Stimulated activated CD4-positive, alpha-beta T cell treated with anti-CD3 and anti-CD28 coated beads, Interleukin-4, amount 100 ng/mL, for 24 hours (primary cell): ENCODE data around the gene TRAK1.

Experiments used
- DNase-seq: peaks from one replicate; pipeline ENCODE4 v3.0.0-alpha.2; 2020

TRAK1 gene

DNA sequence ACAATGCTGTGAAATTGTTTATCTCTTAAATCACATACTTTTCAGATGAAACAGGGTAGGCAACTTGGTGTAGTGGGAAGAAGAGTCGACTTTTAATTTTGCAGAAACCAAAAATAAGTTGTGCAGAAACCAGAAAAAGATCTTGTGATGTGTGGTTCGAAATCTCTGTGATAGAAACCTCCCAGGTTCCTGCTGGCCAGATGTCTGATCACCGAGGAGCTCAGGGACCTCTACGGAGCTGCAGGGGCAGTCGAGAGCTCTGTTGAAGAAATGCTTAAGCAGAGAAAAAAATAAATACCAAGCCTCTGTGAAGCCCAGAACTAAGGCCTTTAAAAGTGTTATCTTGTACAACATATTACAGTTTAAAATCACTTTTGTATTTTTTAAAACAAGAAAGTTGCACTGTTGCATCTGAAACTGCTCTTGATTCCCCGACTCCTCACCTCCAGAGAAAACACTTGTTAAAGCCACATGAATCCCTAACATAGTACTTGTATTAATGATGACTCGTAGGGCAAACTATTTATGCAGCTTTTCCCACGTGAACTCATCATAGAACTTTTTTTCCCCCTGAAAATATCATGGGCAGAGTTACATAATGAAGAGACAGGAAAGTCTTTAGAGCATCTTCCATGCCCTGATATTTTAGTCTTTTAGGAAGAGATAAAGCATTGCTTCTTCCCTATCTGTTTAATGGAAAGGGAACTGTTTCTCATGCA is 123.6 kb downstream of the TRAK1 start:
- no peak for DNase-seq

DNA sequence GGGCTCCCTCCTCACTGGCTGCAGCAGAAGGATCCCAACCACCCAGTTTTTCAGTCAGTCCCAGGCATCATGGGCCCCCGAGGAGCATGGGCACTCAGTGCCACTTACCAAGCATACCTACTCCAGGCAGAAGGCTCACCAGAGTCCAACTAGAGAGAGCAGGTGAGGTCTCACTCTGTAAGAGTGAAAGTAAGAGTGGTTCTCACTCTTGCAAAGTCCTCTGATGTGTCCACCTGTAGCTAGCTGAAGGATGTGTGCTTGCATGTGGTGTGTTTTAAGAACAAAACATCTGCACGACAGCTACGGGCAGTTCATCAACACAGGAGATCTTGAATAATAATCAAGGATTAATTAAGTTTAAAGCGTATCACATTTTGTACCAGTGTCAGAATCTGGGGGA is 125.1 kb downstream of the TRAK1 start:
- DNase-seq = no peak

DNA sequence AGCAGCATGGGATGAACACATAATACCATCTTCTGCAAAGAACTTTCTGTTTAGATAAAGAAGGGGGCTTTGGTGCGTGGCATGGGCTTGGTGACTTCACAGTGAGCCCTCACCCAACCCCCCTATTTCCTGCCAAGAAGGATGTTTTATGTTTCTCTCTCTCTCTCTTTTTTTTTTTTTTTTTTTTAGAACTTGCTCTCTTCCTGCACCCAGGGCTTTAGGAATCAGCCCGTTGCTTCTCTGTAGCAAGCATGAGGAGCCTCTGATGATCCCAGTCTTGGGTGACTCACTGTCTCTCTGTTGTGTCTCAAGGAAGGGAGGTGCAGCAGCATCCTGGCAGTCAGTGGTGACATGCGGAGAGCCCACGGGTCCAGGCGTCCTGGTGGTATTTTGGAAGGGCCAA is 125.8 kb downstream of the TRAK1 start:
- no peak for DNase-seq

DNA sequence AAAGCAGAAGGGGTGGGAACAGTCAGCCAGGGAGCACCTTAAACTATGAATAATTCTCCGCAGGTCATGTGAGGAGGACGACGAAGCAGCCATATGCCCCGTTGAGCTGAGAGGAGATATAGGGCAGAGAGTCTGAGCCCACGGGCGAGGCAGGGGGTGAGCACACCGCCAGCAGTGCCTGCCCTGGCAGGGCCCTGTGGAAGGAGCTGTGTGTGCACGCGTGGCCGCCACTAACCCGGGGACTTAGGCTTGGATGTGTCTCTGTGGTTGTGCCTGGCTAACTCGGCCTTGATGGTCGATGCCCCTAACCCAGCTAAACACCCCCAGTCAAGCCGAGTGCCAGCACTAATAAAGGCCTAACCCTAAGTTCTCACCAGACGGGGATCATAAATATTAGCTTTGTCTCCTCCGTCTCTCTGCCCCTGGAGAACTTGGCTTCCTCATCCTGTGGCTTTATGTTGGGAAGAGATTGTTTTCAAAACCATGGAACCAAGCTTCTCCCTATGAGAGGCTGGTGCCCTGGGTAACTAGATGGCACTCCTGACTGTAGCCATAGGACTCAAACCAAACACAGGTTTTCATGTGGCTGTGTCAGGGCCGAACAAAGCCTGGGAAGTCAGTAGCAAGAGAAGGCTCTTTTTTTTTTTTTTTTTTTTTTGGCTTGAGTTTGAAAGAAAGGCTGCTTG is 129.4 kb downstream of the TRAK1 start:
- no peak for DNase-seq

DNA sequence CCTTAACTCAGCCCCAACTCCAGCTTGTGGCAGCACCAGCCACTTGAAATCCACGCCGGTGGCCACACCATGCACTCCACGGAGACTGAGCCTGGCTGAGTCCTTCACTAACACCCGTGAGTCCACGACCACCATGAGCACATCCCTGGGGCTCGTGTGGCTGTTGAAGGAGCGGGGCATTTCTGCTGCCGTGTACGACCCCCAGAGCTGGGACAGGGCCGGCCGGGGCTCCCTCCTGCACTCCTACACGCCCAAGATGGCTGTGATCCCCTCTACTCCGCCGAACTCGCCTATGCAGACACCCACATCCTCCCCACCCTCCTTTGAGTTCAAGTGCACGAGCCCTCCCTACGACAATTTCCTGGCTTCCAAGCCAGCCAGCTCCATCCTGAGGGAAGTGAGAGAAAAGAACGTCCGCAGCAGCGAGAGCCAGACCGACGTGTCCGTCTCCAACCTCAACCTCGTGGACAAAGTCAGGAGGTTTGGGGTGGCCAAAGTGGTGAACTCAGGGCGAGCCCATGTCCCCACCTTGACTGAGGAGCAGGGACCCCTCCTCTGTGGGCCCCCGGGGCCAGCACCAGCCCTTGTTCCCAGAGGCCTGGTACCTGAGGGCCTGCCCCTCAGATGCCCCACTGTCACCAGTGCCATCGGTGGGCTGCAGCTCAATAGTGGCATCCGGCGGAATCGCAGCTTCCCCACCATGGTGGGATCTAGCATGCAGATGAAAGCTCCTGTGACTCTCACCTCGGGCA is 132.0 kb downstream of the TRAK1 start:
- DNase-seq = no peak

DNA sequence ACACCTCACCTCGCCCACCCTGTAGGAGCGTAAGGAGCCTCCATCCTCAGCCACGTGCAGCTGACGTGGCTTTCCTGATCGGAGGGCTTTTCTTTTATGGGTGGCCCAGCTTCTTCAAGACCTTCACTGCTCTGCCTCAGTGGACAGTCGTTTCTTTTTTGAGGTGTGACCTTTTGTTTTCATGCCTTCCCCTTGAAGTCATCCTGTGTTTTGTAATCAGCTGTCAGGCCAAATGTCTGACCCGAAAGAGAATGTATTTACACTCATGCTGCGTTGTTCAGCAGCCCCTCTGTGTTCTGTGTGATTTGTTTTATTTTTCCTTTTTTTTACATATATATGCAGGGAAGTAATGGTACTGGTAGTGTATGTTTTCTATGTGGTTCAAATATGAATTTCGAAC is 133.0 kb downstream of the TRAK1 start:
- DNase-seq = no peak

DNA sequence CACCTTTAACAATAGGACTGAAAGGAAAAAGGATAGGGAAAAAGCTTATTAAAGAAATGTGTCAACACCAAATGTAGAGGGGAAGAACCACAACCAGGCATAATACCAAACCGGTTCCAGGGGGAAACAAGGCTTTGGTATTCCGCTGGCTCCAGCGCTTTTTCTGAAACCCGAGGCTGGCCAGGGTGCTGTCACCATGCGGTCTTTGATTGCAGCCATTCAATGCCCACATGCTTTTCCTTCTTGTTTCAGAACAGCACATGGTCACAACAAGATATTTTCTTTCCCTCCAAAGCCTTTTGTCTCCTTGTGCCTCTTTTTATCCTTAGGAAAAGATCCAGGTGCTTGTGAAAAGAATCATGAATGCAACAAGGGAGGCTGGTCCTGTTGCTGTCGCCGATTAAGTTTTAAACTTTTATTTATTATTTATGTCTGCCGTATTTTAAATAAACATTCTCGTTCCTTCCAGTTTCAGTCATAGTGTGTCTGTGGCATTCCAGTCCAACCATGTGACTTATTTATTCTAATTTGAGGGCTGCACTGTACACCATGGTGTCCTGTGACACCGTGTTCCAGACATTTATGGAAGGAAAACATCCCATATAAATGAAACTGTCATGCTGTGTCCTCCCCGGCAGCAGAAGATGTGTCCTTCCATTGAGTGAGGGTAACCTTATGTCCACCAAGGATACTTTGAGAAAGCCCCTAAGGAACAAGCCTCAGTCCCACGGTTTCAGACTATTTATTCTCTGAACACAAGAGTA is 133.7 kb downstream of the TRAK1 start:
- DNase-seq = no peak

DNA sequence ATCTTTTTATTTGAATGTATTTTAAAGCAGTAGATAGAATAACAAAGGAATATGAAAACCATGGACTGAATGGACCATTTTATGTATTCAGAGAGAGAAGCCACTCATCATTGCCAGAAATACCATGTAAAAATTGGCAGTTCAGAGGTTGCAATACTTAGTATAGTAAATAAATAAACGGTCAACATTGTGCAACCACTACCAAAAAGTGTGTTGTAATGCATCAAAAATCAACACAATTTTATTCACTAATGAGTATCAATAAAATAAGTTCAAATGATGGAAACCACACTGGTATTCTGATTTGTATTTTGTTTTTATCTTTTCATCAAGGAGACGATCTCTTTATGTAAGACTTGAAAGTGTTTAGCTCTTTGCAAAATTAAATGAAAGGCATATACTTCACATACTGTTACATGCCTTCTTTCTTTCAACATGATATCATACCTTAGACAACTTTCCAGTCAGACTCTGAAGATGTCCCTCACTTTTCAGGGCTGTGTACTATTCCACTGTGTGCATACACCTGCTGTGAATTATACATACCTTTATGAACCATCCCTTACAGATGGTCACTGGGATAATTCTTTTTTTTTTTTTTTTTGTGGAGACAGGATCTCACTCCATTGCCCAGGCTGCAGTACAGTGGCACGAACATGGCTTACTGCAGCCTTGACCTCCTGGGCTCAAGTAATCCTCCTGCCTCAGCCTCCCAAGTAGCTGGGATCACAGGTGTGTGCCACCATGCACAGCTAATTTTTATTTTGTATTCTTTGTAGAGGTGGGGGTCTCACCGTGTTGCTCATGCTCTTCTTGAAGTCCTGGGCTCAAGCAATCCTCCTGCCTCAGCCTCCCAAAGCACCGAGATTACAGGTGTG is 134.6 kb downstream of the TRAK1 start:
- no peak for DNase-seq

DNA sequence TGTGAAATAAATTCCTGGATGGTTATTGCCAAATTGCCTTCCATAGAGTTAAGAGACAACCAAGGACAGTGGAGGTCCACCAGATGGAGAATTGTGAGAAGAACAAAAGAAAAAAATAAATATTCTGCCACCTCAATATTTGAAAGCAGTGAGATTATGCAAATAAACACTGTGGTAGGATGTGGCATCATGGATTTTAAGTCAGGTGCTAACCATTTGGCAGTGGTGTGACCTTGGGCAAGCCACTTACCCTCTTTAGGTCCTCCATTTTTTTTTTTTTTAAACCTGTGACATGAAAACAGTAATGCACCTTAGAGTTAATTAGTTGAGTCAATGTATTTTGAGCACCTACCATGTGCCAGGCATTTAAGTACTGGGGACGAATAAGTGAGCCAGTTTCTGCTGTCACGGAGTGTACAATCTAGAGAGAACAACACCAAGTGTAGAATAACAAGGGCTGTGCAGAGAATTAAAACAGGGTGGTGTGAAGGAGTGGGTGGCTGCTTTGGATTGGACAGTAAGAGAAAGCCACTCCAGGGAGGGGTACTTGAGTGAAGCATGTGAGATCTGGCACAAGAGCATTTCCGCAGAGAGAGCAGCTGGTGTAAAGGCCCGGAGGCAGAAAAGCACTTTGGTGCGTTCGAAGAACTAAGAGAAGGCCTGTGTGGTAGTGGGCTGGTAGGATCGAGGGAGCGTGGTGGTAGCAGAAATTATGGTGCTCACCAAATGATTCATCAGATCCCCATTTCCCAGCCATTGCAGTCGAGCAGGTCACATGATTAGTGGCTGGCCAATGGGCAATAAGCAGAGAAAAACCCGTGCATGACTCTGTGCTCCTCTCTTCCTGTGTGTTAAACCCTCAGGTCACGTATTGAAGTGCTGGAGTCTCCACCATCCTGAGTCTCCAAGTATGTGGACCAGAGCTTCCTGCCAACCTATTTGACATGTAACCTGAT is 135.6 kb downstream of the TRAK1 start:
- DNase-seq = no peak

DNA sequence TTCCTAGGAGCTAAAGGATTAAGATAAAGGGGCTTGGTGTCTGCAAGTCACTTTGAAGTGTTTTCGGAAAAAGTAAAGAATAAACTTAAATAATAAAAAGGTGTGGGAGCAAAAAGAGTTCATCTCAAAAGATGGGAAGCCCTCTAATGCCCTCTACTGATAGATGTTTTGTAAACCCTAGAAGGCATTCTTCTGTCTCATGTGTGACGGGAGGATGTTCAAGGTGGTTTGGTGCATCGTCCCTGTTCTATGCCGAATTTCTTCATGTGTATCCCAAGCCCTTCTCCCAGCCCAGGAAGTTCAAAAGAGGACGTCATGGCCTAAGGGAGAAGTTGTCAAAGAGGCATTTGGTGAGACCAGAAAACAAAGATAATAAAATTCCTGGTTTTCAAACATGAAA is 137.6 kb downstream of the TRAK1 start:
- no peak for DNase-seq

DNA sequence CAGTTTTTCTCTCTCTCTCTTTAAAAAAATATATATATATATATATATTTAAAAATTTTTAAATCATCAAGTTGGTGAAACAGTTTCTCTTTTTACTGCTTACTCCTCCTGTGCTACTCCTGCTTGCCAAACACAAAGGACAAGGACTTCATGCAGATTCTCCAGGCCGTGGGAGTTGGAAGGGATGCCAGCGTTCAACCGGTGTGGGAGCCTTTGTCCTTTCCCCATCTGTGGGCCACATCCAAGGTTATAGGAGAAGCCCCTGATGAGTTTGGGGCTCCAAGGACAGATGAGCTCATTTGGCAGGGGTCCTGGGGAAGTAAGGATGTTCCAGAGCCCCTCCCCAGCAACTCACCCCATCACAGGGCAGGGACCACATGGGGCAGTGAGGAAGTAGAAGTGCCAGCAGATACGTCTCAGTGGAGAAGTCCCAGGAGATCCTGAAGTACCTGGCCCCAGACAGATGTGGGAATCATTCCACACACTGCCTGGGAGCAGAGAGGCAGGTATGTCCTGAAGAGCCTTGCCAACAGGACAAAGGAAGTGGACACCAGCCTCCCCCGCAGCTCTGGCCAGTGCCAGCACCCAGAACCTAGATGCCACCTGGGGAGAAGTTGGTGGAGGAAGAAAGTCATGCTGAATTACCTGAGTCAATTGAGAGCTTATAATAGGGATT is 138.2 kb downstream of the TRAK1 start:
- DNase-seq = no peak

DNA sequence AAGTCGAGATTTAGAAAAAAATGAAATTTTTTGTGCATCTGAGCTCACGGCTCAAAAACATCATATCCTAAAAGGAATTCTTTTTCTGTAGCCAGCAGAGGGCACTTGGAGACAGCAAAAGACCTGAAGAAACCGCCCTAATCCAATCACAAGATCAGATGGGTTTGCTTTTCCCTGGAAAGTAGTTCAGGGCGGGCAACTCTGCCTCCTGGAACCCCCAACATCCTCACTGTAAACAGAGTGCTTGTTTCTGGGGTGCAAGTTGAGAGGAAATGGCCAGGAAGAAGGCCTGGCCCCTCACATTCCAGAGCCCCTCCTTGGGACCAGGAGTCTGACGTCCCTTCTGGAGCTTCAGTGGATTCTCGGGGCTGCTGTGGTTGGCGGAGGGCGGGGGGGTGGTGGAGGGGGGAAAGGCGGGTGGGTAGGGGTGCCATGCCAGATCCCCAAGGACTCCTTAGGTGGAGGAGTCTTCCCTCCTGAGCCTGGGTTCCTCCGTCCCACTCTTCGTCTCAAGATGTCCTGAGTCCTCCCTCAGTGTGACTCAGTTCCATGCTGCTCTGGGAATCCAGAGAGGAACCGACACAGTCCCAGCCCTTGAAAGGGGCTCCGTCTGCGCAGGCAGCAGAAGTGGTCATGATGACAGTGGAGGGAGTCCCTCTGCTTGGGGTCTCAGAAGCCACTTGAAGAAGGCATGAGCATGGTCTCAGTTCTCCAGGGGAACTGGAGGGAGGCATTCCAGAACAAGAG is 139.0 kb downstream of the TRAK1 start:
- DNase-seq = no peak

DNA sequence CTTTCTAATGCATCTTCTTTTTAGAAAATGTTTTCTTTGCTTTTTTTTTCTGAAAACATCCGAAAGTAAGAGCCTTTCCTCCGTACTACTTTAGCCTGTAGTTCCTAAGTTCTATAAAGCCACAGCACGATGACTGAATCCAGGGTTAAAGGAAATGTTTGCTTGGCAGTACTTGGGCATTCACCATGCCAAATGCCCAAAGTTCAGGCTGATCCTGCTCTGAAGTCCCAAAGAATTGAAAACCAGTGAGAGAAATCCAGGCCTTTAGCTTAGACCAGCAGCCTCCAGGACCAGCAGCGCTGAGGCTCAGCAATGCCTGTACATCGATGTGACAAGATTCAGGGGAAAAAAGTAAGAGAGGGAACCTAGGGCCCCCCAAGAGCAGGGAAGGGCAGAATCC is 139.7 kb downstream of the TRAK1 start:
- DNase-seq = no peak

DNA sequence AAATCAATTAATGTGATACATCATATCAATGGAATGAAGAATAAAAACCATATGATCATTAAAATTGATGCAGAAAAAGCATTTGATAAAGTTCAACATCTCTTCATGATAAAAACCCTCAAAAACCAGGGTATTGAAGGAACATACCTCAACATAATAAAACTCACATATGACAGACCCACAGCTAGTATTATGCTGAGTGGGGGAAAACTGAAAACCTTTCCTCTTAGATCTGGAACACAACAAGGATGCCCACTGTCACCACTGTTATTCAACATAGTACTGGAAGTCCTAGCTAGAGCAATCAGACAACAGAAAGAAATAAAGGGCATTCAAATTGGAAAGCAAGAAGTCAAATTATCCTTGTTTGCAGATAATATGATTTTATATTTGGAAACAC is 144.4 kb downstream of the TRAK1 start:
- DNase-seq = no peak

DNA sequence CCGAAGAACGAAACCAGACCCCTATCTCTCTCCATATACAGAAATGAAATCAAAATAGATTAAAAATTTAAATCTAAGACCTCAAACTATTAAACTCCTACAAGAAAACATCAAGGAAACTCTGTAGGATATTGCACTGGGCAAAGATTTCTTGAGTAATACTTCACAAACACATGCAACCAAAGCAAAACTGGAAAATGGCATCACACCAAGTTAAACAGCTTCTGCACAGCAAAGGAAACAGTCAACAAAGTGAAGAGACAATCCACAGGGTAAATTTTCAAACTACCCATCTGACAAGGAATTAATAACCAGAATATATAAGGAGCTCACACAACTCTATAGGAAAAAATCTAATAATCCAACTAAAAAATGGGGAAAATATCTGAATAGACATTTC is 145.5 kb downstream of the TRAK1 start:
- DNase-seq = no peak

DNA sequence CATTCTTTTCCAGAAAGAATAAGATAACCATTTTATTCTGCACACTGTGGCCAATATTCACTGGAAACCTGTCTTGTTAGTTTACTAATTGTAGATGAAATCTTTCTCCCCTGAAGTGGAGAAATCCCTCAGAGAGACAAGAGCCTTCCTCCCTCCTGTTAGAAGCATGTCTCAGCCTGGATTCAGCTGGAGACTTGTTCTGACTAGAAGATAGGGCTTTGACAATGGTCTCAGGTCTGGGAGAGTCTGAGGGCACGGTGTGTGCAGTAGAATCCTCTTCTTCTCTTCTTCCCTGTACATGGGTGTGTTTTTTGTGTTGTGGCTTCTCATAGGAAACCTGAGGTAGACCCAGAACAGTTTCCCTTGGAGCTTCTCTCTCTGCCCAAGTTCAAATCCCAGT is 154.9 kb downstream of the TRAK1 start:
- no peak for DNase-seq

DNA sequence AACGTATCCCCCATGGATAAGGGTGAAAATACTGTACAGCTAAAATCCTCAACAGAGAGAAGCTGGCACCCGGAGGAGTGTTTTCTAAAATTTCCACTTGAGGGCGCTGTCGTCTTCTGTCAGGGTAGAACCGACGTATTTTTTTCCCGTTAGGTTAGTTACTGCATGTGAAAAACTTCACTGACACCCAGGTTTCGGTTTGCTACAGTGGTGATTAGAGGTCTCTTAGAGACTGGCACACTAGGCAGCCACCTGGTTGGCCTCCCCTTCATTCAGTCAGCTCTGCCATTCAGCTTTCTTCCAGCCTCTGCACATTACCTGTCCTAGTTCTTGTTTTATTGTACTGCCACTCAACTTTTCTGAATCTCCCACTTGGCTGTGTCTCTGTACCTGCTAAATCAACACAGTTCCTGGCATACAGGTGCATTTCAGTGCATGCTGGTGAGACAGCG is 156.4 kb downstream of the TRAK1 start:
- peak; percentile 67 for DNase-seq

DNA sequence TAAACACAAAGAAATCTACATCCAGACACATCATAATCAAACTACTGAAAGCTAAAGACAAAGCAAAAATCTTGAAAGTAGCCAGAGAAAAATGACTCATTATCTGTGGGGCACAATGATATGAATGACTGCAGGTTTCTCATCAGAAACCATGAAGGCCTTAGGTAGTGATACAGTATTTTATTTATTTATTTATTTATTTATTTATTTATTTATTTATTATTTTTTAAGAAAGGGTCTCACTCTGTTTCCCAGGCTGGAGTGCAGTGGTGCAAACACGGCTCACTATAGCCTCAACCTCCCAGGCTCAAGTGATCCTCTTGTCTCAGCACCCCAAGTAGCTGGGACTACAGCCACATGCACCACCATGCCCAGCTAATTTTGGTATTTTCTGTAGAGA is 159.6 kb downstream of the TRAK1 start:
- no peak for DNase-seq

DNA sequence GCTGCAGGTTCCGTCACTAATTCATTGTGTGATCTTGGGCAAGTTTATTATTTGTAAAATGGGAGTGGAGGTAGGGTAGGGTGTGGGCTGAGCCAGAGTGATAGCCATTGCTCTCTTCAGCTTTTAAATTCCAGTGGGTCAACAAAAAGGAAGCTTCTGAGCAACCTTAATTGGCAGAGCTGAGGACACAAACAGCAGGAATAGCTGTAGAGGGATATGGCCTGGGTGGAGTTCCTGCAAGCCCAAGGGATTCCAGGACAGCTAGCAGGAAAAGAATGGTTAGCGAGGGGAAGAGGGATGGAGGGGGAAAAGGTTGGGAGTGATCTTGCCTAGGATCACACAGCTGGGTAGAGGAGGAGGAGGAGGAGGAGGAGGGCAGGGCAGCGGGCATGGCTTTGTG is 163.4 kb downstream of the TRAK1 start:
- no peak for DNase-seq
